HFF-Myc (cell line): ENCODE data around the gene BSPRY.

Experiments used
- DNase-seq: peaks from one replicate; pipeline ENCODE4 v3.0.0-alpha.2; 2011; ENCODE audit warnings: low read depth; ENCODE audit errors: extremely low read depth
- H3K4me3 ChIP-seq: replicated peaks from 2 replicates; pipeline ENCODE4 v1.5.1; 2011; ENCODE audit warnings: low read depth, mild to moderate bottlenecking, control low read depth, low read length
- CTCF ChIP-seq: IDR thresholded peaks from 2 replicates; pipeline ENCODE4 v1.5.1; 2012; ENCODE audit warnings: mild to moderate bottlenecking, low read depth, low read length, control low read depth; ENCODE audit errors: missing control alignments

BSPRY gene

GRCh38 chr9:113309204-113309813 is 40.0 kb upstream of the BSPRY start:
- TF ChIP-seq CTCF = peak; percentile 72
- no peak for DNase-seq
- no peak overlapping the region for H3K4me3 ChIP-seq

- DNase-seq = no peak
- H3K4me3 ChIP-seq = no peak overlapping the region
- TF ChIP-seq CTCF = no peak
Observed at GRCh38 chr9:113310538-113310937, 38.8 kb upstream of the BSPRY start.

GRCh38 chr9:113311961-113312360 is 37.4 kb upstream of the BSPRY start:
- no peak overlapping the region for H3K4me3 ChIP-seq
- TF ChIP-seq CTCF = no peak
- DNase-seq = peak; percentile 10

GRCh38 chr9:113313261-113313660 is 36.1 kb upstream of the BSPRY start:
- H3K4me3 ChIP-seq = no peak overlapping the region
- DNase-seq = no peak
- no peak for TF ChIP-seq CTCF

GRCh38 chr9:113315231-113315630 is 34.1 kb upstream of the BSPRY start:
- no peak for TF ChIP-seq CTCF
- H3K4me3 ChIP-seq = no peak overlapping the region
- no peak for DNase-seq

- TF ChIP-seq CTCF = no peak
- no peak overlapping the region for H3K4me3 ChIP-seq
- no peak for DNase-seq
Observed at GRCh38 chr9:113316030-113316429, 33.3 kb upstream of the BSPRY start.

- H3K4me3 ChIP-seq = no peak overlapping the region
- no peak for DNase-seq
- no peak for TF ChIP-seq CTCF
Observed at GRCh38 chr9:113317777-113318176, 31.6 kb upstream of the BSPRY start.
